Measurements from ENCODE around the gene WFDC12.

Gene WFDC12

DNA sequence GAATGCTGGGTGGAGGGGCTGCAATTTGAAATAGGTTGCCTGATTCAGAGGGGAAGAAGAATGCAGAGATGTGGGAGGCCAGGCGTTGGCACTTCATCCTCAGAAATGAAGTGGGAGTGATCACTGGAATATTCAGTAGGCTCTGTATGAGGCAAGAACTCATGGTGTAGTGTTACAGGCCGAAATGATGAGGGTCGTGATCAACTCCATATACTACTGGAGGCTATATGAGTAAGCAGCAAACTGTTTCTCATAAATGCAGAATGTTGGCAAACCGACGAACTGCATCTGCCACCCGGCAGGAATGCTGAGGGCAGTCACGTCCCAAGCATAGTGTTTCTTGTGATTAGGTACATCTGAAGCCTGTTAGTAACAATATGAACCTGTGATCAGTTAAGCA, 36.0 kb downstream of the WFDC12 start:
- DNase-seq (ENCODE audit: extremely low read depth, insufficient read length) = no peak
- H3K36me3 ChIP-seq (ENCODE audit: control insufficient read depth, insufficient read depth, low read length) = peaks cover 3% of the 10 kb centered on the region
- H3K27me3 ChIP-seq (replicated peaks; ENCODE audit: control insufficient read depth, insufficient read depth, low read length) = no peaks in the 10 kb centered on the region
- no peak overlapping the region for H3K4me3 ChIP-seq (replicated peaks; ENCODE audit: low read depth, low read length)
- TF ChIP-seq, protein P1, sequence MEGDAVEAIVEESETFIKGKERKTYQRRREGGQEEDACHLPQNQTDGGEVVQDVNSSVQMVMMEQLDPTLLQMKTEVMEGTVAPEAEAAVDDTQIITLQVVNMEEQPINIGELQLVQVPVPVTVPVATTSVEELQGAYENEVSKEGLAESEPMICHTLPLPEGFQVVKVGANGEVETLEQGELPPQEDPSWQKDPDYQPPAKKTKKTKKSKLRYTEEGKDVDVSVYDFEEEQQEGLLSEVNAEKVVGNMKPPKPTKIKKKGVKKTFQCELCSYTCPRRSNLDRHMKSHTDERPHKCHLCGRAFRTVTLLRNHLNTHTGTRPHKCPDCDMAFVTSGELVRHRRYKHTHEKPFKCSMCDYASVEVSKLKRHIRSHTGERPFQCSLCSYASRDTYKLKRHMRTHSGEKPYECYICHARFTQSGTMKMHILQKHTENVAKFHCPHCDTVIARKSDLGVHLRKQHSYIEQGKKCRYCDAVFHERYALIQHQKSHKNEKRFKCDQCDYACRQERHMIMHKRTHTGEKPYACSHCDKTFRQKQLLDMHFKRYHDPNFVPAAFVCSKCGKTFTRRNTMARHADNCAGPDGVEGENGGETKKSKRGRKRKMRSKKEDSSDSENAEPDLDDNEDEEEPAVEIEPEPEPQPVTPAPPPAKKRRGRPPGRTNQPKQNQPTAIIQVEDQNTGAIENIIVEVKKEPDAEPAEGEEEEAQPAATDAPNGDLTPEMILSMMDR (IDR thresholded peaks at IDR 0.05; ENCODE audit: insufficient read depth, low read length, poor library complexity, severe bottlenecking) = no peak

- H3K36me3 ChIP-seq (ENCODE audit: control insufficient read depth, insufficient read depth, low read length) = peaks cover 3% of the 10 kb centered on the region
- H3K27me3 ChIP-seq (replicated peaks; ENCODE audit: control insufficient read depth, insufficient read depth, low read length) = no peaks in the 10 kb centered on the region
- no peak overlapping the region for H3K4me3 ChIP-seq (replicated peaks; ENCODE audit: low read depth, low read length)
- DNase-seq (ENCODE audit: extremely low read depth, insufficient read length) = no peak
- TF ChIP-seq, protein P1 (IDR thresholded peaks at IDR 0.05; ENCODE audit: insufficient read depth, low read length, poor library complexity, severe bottlenecking) = no peak
Measured at GRCh38 chr20:45087814-45088213, 36.5 kb downstream of the WFDC12 start.

- TF ChIP-seq, protein P1 (IDR thresholded peaks at IDR 0.05; ENCODE audit: insufficient read depth, low read length, poor library complexity, severe bottlenecking) = no peak
- H3K36me3 ChIP-seq (ENCODE audit: control insufficient read depth, insufficient read depth, low read length) = peaks cover 3% of the 10 kb centered on the region
- DNase-seq (ENCODE audit: extremely low read depth, insufficient read length) = no peak
- H3K4me3 ChIP-seq (replicated peaks; ENCODE audit: low read depth, low read length) = no peak overlapping the region
- H3K27me3 ChIP-seq (replicated peaks; ENCODE audit: control insufficient read depth, insufficient read depth, low read length) = no peaks in the 10 kb centered on the region
Measured at GRCh38 chr20:45087097-45087790, 37.0 kb downstream of the WFDC12 start.

GRCh38 chr20:45085867-45086266, 38.4 kb downstream of the WFDC12 start:
- peaks cover 6% of the 10 kb centered on the region for H3K36me3 ChIP-seq (ENCODE audit: control insufficient read depth, insufficient read depth, low read length)
- no peaks in the 10 kb centered on the region for H3K27me3 ChIP-seq (replicated peaks; ENCODE audit: control insufficient read depth, insufficient read depth, low read length)
- TF ChIP-seq, protein P1 (IDR thresholded peaks at IDR 0.05; ENCODE audit: insufficient read depth, low read length, poor library complexity, severe bottlenecking) = no peak
- no peak for DNase-seq (ENCODE audit: extremely low read depth, insufficient read length)
- no peak overlapping the region for H3K4me3 ChIP-seq (replicated peaks; ENCODE audit: low read depth, low read length)

DNA sequence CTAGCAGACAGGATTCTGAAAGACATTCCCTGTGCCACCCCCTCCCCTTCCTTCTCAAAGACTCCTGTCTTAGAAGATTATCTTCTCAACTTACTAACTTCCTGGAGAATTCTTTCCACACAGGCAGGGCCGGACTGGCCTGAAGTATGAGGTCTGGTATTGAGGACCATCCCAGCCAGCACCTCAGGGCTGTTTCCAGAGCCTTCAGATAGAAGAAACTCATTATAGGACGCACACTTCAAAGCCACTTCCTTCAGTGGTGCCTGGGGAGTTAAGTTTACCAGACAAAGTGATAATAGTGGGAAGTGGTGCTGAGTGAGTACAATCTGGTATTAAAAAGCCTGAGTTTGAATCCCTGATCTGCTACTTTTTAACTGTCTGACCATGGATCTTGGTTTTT, 39.0 kb downstream of the WFDC12 start:
- H3K36me3 ChIP-seq (ENCODE audit: control insufficient read depth, insufficient read depth, low read length) = peaks cover 8% of the 10 kb centered on the region
- H3K4me3 ChIP-seq (replicated peaks; ENCODE audit: low read depth, low read length) = no peak overlapping the region
- no peaks in the 10 kb centered on the region for H3K27me3 ChIP-seq (replicated peaks; ENCODE audit: control insufficient read depth, insufficient read depth, low read length)
- TF ChIP-seq, protein P1 (IDR thresholded peaks at IDR 0.05; ENCODE audit: insufficient read depth, low read length, poor library complexity, severe bottlenecking) = no peak
- DNase-seq (ENCODE audit: extremely low read depth, insufficient read length) = no peak

GRCh38 chr20:45083127-45083526, 41.1 kb downstream of the WFDC12 start:
- Histone ChIP-seq H3K27me3 (replicated peaks; ENCODE audit: control insufficient read depth, insufficient read depth, low read length) (no peaks in the 10 kb centered on the region), H3K36me3 (ENCODE audit: control insufficient read depth, insufficient read depth, low read length) (peaks cover 12% of the 10 kb centered on the region), H3K4me3 (replicated peaks; ENCODE audit: low read depth, low read length) (no peak overlapping the region)
- TF ChIP-seq, protein P1 (IDR thresholded peaks at IDR 0.05; ENCODE audit: insufficient read depth, low read length, poor library complexity, severe bottlenecking) = no peak
- DNase-seq (ENCODE audit: extremely low read depth, insufficient read length) = no peak

Measured in GM06990 (cell line).